CD14-positive monocyte (primary cell): Measurements from ENCODE around the gene NTPCR. TPM values are rescaled to one million over a fixed set of nuclear protein-coding genes. Genes with fewer than 3 reads are reported as not detected.

ENCODE experiments used
- DNase-seq, 3 donors: peaks; one replicate each; pipeline ENCODE4 v3.0.0-alpha.2; 2011 to 2022
- H2AFZ ChIP-seq: 2 replicates; pipeline ENCODE4 v1.6.0; 2012; ENCODE audit warnings: mild to moderate bottlenecking, low read depth, low read length, inconsistent platforms; ENCODE audit not compliant: insufficient read depth, poor library complexity, severe bottlenecking
- H3K27ac ChIP-seq, 2 donors: 1 replicate in 1 of 2; 2 replicates in 1 of 2; pipeline ENCODE4 v1.5.1; 2012 to 2013; ENCODE audit warnings: low read length in 2 of 2, control low read depth in 1 of 2, inconsistent platforms in 1 of 2, low read depth in 1 of 2, mild to moderate bottlenecking in 1 of 2
- H3K27me3 ChIP-seq, 2 donors: one replicate each; pipeline versions ENCODE4 v1.6.0 to v1.6.1; 2011 to 2013; ENCODE audit warnings: low read length in 2 of 2; ENCODE audit not compliant: control insufficient read depth in 2 of 2, insufficient read depth in 2 of 2
- H3K36me3 ChIP-seq, 2 donors: replicated peaks in 1 of 2; 1 replicate in 1 of 2; 2 replicates in 1 of 2; pipeline versions ENCODE4 v1.5.1 to v1.6.1; 2012 to 2013; ENCODE audit warnings: low read length in 2 of 2, control low read depth in 1 of 2, inconsistent platforms in 1 of 2, mild to moderate bottlenecking in 1 of 2; ENCODE audit not compliant: insufficient read depth in 2 of 2, control insufficient read depth in 1 of 2
- H3K4me1 ChIP-seq, 2 donors: 1 replicate in 1 of 2; 2 replicates in 1 of 2; pipeline versions ENCODE4 v1.5.1 to v1.6.1; 2012 to 2013; ENCODE audit warnings: low read length in 2 of 2, control low read depth in 1 of 2, inconsistent platforms in 1 of 2, mild to moderate bottlenecking in 1 of 2, moderate library complexity in 1 of 2; ENCODE audit not compliant: insufficient read depth in 2 of 2, control insufficient read depth in 1 of 2
- H3K4me2 ChIP-seq: replicated peaks from 2 replicates; pipeline ENCODE3; 2012; ENCODE audit warnings: low read length, moderate library complexity, mild to moderate bottlenecking; ENCODE audit not compliant: poor library complexity, severe bottlenecking; ENCODE audit errors: extremely low read depth
- H3K4me3 ChIP-seq, 3 experiments: fragments of 200-600 bp in 1 of 3; sonication (generic) in 1 of 3; replicated peaks in 1 of 3; 1 replicate in 2 of 3; 2 replicates in 1 of 3; pipeline ENCODE4 v1.5.1; 2011 to 2013; ENCODE audit warnings: low read length in 3 of 3, mild to moderate bottlenecking in 3 of 3, control low read depth in 2 of 3, low read depth in 2 of 3, inconsistent platforms in 1 of 3, moderate library complexity in 1 of 3
- H3K79me2 ChIP-seq: 2 replicates; pipeline ENCODE4 v1.6.0; 2012; ENCODE audit warnings: mild to moderate bottlenecking, control low read depth, inconsistent platforms, low read length, moderate library complexity; ENCODE audit not compliant: insufficient read depth
- H3K9ac ChIP-seq: 2 replicates; pipeline ENCODE4 v1.6.0; 2017; ENCODE audit warnings: low read length, mild to moderate bottlenecking; ENCODE audit not compliant: insufficient read depth, poor library complexity, severe bottlenecking
- H3K9me3 ChIP-seq, 2 donors: replicated peaks in 1 of 2; 1 replicate in 1 of 2; 2 replicates in 1 of 2; pipeline versions ENCODE4 v1.5.1 to v1.6.1; 2012 to 2013; ENCODE audit warnings: low read length in 2 of 2, control low read depth in 1 of 2; ENCODE audit not compliant: control insufficient read depth in 1 of 2, insufficient read depth in 1 of 2
- H4K20me1 ChIP-seq: 2 replicates; pipeline ENCODE4 v1.6.0; 2012; ENCODE audit warnings: mild to moderate bottlenecking, low read length, control low read depth, moderate library complexity; ENCODE audit not compliant: insufficient read depth
- H3K27ac Mint-ChIP-seq, 7 donors: one replicate each; pipeline ENCODE4 v1.8.0; 2020; ENCODE audit warnings: mild to moderate bottlenecking in 7 of 7, mixed read lengths in 7 of 7, moderate library complexity in 6 of 7, inconsistent platforms in 2 of 7
- H3K27me3 Mint-ChIP-seq, 3 donors: one replicate each; pipeline ENCODE4 v1.8.0; 2021 to 2022; ENCODE audit warnings: low read depth in 3 of 3, mild to moderate bottlenecking in 3 of 3, mixed read lengths in 3 of 3, moderate library complexity in 3 of 3, inconsistent platforms in 1 of 3
- H3K36me3 Mint-ChIP-seq, 2 donors: one replicate each; pipeline ENCODE4 v1.8.0; 2020; ENCODE audit warnings: mixed read lengths in 2 of 2, inconsistent platforms in 1 of 2, mild to moderate bottlenecking in 1 of 2
- H3K4me1 Mint-ChIP-seq: one replicate; pipeline ENCODE4 v1.8.0; 2020; ENCODE audit warnings: mild to moderate bottlenecking, mixed read lengths
- H3K4me3 Mint-ChIP-seq, 2 donors: one replicate each; pipeline ENCODE4 v1.8.0; 2020; ENCODE audit warnings: mild to moderate bottlenecking in 2 of 2, mixed read lengths in 2 of 2, moderate library complexity in 1 of 2
- H3K9me3 Mint-ChIP-seq, 7 donors: one replicate each; pipeline ENCODE4 v1.8.0; 2020 to 2022; ENCODE audit warnings: mixed read lengths in 7 of 7, mild to moderate bottlenecking in 6 of 7, moderate library complexity in 6 of 7, inconsistent platforms in 2 of 7
- WGBS: methylation state at CpG from one replicate; pipeline ENCODE4 v1.1.5; 2013; ENCODE audit warnings: missing lambda C conversion rate; ENCODE audit not compliant: insufficient coverage; 5-methylcytosine and 5-hydroxymethylcytosine counted together
- intact Hi-C, 2 donors: fragments of 100-400 bp; cut with micrococcal nuclease; formaldehyde crosslinking; loops; one replicate each; pipeline versions ENCODE4 v1.15.0 to v1.15.1; 2023
- polyA plus RNA-seq, 3 donors: library from polyadenylated mRNA; depleted of rRNA in 1 of 3; unstranded in 2 of 3; stranded (reverse) in 1 of 3; fragments of 300-500 nt in 2 of 3; fragments of >200 nt in 1 of 3; fragmentation: Illumina TruSeq in 2 of 3; gene quantifications; 1 replicate in 2 of 3; 2 replicates in 1 of 3; pipeline ENCODE4 v1.2.3, GENCODE V29; 2012 to 2021
- TF ChIP-seq, protein P1 (sequence below): fragments of 200-600 bp; IDR thresholded peaks from one replicate; pipeline ENCODE4 v1.8.0; 2022; ENCODE audit warnings: antibody characterized with exemption, mild to moderate bottlenecking

NTPCR gene
- polyA plus RNA-seq, 3 donors, result 8.6 to 42.0 (median 31.7) TPM

DNA sequence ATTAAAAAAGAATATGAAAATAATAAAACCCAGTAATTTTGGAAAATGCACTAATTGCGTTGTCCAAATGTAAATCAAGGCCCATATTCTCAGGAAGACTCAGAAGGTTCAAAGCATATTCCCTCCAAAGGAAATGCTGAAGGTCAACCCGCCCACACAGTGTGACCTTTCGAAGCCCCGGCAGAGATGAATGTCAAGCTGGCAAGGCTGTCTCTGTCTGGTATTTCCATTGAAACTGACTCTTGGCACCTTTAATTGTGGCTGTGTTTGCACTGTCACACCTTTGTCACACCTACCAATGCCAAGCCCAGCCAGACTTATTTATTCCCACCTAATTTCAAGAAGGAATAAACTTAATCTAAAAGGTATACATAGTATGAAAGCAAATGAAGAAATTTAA lies 82.5 kb downstream of the NTPCR start:
- Mint-ChIP-seq H3K36me3 (peaks cover 0 to 3% of the 10 kb centered on the region in 2 donors), H3K27me3 (no peaks in the 10 kb centered on the region), H3K27ac (no peak overlapping the region), H3K9me3 (peaks cover 0 to 3% (median 0%) of the 10 kb centered on the region in 7 donors), H3K4me3 (no peak overlapping the region), H3K4me1 (no peaks in the 10 kb centered on the region)
- Histone ChIP-seq H3K9me3 (no peaks in the 10 kb centered on the region), H3K27me3 (no peaks in the 10 kb centered on the region), H4K20me1 (no peaks in the 10 kb centered on the region), H3K9ac (no peak overlapping the region), H3K4me3 (no peak overlapping the region), H3K36me3 (no peaks in the 10 kb centered on the region), H3K4me2 (no peak overlapping the region), H3K27ac (no peak overlapping the region), H3K4me1 (no peaks in the 10 kb centered on the region), H3K79me2 (no peaks in the 10 kb centered on the region), H2AFZ (no peak overlapping the region)
- DNase-seq, result no peak
- intact Hi-C loops, result no loop called here
- TF ChIP-seq, protein P1, sequence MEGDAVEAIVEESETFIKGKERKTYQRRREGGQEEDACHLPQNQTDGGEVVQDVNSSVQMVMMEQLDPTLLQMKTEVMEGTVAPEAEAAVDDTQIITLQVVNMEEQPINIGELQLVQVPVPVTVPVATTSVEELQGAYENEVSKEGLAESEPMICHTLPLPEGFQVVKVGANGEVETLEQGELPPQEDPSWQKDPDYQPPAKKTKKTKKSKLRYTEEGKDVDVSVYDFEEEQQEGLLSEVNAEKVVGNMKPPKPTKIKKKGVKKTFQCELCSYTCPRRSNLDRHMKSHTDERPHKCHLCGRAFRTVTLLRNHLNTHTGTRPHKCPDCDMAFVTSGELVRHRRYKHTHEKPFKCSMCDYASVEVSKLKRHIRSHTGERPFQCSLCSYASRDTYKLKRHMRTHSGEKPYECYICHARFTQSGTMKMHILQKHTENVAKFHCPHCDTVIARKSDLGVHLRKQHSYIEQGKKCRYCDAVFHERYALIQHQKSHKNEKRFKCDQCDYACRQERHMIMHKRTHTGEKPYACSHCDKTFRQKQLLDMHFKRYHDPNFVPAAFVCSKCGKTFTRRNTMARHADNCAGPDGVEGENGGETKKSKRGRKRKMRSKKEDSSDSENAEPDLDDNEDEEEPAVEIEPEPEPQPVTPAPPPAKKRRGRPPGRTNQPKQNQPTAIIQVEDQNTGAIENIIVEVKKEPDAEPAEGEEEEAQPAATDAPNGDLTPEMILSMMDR, result no peak
- 100% methylated on average over 4 of the region's 4 CpGs for WGBS

DNA sequence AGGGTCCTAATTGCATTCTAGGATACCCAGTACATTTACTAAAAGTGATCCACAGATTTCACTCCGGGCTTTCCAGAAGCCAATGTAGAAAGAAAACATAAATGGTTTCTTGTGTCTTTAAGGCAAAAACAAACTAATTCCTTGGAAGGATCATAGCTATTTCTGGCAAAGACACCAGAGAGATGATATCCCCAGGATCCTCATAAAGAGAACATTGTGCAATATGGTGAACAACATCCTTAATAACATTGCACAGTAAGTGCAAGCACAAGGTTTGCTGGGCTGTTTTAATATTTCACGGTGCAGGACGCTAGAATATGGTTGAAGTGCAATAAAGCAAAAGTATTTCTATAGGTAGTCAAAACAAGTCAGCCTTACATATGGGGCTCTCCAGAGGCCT lies 83.0 kb downstream of the NTPCR start:
- no peaks in the 10 kb centered on the region for H3K27me3 Mint-ChIP-seq
- H4K20me1 ChIP-seq, result no peaks in the 10 kb centered on the region
- no peak overlapping the region for H3K4me3 Mint-ChIP-seq
- peaks cover 0 to 3% of the 10 kb centered on the region in 2 donors for H3K36me3 Mint-ChIP-seq
- no peak overlapping the region for H3K4me2 ChIP-seq
- no peak overlapping the region for H3K4me3 ChIP-seq
- TF ChIP-seq, protein P1, result no peak
- H3K36me3 ChIP-seq, result no peaks in the 10 kb centered on the region
- H3K27ac Mint-ChIP-seq, result no peak overlapping the region
- H3K9me3 ChIP-seq, result no peaks in the 10 kb centered on the region
- H3K9me3 Mint-ChIP-seq, result peaks cover 0 to 3% (median 0%) of the 10 kb centered on the region in 7 donors
- H3K9ac ChIP-seq, result no peak overlapping the region
- no peak for DNase-seq
- no peaks in the 10 kb centered on the region for H3K4me1 ChIP-seq
- no CpG with 5 or more reads among the region's 3 CpGs for WGBS
- intact Hi-C loops, result no loop called here
- H3K27me3 ChIP-seq, result no peaks in the 10 kb centered on the region
- H3K79me2 ChIP-seq, result no peaks in the 10 kb centered on the region
- no peak overlapping the region for H3K27ac ChIP-seq
- no peak overlapping the region for H2AFZ ChIP-seq
- no peaks in the 10 kb centered on the region for H3K4me1 Mint-ChIP-seq

Other genes starting within 250 kb of the NTPCR start
- 1 to 10 TPM in 2 of 3 donors, under 1 TPM in 1; 0.53 to 2.3 (median 1.1) TPM for gene MAP10, start 145.2 kb upstream of the NTPCR start, polyA plus RNA-seq